NCI-H1092 treated with DMSO at 0.1 percent for 48 hours (cell line): ENCODE data around the gene TIMM10.

Experiments
- DNase-seq: peaks from one replicate; lab custom pipeline; 2025; lab: John Stamatoyannopoulos, UW

Gene TIMM10

DNA sequence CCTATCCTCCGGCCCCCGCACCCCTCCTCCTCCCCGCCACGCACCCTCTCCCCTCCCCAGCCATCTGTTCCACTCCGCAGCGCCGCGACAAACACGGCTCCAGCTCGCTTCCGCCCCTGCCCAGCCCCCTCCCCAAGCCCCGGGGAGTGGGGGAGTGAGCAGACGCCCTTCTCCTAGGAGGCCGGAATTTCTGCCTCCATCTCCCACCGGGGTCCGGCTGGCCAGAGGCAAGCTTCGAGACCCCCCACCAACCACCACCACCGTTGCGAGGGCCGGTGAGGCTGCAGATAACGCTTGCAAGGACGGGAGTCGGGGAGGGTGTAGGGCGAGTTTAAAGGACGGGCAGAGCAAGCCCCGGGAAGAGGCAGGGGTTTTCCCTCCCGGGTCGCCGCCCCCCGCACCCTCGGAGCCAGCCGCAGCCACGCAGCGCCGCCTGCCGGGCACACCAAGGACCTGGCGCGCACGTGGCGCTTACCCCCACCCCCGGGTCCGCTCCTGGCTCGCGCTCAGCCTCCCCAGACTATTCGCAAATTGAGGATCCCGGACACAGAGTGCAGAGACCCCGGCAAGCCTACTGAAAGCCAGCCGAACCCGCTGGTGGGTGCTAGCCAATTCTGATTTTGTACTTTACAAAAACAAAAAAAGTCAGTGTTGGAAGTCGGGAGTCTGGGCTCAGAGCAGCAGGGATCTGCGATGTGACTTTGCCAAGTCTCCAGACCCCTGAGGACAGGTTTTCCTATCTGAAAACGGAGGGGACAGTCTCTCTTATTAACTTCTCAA, 47.6 kb downstream of the TIMM10 start:
- peak; percentile 58 for DNase-seq

- DNase-seq = no peak
These were observed 48.4 kb downstream of the TIMM10 start for GRCh38 chr11:57481915-57482781.

- DNase-seq = no peak
These were observed 49.2 kb downstream of the TIMM10 start for GRCh38 chr11:57481315-57481714.

DNA sequence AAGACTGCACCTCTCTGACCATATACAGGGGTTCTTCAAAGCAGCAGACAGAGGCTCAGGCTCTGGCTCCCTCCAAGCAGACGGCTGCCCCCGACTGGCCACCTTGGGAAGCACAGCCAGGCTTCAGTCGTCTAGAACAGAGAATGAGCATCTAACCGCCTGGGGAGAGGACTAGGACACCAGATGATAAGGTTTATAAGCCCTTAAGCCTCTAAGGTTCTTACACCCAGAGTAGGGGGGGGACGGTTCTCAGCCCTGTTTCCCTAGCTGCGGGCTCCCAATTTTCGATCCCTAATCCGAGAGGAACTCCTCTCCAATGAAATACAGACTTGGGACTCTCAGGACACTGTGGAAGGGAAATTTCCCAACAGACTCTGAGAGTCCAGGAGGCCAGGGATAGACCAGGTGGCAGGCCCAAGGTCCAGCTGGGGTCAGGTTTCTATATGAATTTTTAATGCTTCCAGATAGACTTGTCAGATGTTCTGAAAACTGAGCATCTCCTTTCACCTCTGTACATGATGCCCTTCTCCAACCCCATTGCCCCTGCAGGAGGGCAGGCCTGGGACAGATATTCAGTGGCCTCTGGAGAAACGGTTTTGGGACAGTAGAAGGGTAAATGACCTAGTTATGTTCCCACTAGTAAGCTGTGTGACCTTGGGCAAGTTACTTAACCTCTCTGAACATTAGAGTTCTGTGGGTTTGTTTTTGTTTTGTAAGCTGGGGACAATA, 50.0 kb downstream of the TIMM10 start:
- DNase-seq = peak; percentile 79

- DNase-seq = no peak
These were observed 50.6 kb downstream of the TIMM10 start for GRCh38 chr11:57479911-57480310.

GRCh38 chr11:57479021-57479663, 51.4 kb downstream of the TIMM10 start:
- no peak for DNase-seq
